Natural killer cell (primary cell): ENCODE measurements around the gene MRPL27. TPM values are rescaled to one million over a fixed set of nuclear protein-coding genes. Genes with fewer than 3 reads are reported as not detected.

Source experiments
- ATAC-seq, 3 donors: fragments of 150-1000 bp in 2 of 3; fragments of 200-7000 bp in 1 of 3; cut with Tn5 transposase; 1 replicate in 1 of 3; 2 replicates in 2 of 3; pipeline ENCODE4 v1.10.0; 2021; ENCODE audit warnings: mild to moderate bottlenecking in 2 of 3, moderate library complexity in 2 of 3
- DNase-seq, 2 donors: peaks; one replicate each; pipeline versions ENCODE4 v3.0.0 to v3.0.0-alpha.2; 2013 to 2021; ENCODE audit warnings: mixed read lengths in 1 of 2
- H3K27ac ChIP-seq: one replicate; pipeline ENCODE4 v1.5.1; 2013; ENCODE audit warnings: mild to moderate bottlenecking, low read length
- H3K27me3 ChIP-seq: one replicate; pipeline ENCODE4 v1.6.1; 2013; ENCODE audit warnings: low read length; ENCODE audit not compliant: control insufficient read depth, insufficient read depth
- H3K36me3 ChIP-seq: one replicate; pipeline ENCODE4 v1.6.1; 2013; ENCODE audit warnings: low read length; ENCODE audit not compliant: control insufficient read depth, insufficient read depth
- H3K4me1 ChIP-seq: one replicate; pipeline ENCODE4 v1.6.1; 2013; ENCODE audit warnings: low read length; ENCODE audit not compliant: control insufficient read depth, insufficient read depth
- H3K4me3 ChIP-seq: one replicate; pipeline ENCODE4 v1.5.1; 2013; ENCODE audit warnings: low read length
- H3K9me3 ChIP-seq: one replicate; pipeline ENCODE4 v1.6.1; 2013; ENCODE audit warnings: low read length; ENCODE audit not compliant: control insufficient read depth, insufficient read depth
- H3K27ac Mint-ChIP-seq, 2 donors: one replicate each; pipeline ENCODE4 v1.8.0; 2022; ENCODE audit warnings: mild to moderate bottlenecking in 2 of 2, mixed read lengths in 2 of 2, moderate library complexity in 1 of 2
- H3K27me3 Mint-ChIP-seq, 2 donors: one replicate each; pipeline ENCODE4 v1.8.0; 2022; ENCODE audit warnings: low read depth in 2 of 2, mixed read lengths in 2 of 2
- H3K36me3 Mint-ChIP-seq: one replicate; pipeline ENCODE4 v1.8.0; 2022; ENCODE audit warnings: mixed read lengths
- H3K4me1 Mint-ChIP-seq, 2 donors: one replicate each; pipeline ENCODE4 v1.8.0; 2022; ENCODE audit warnings: mixed read lengths in 2 of 2
- H3K4me3 Mint-ChIP-seq: one replicate; pipeline ENCODE4 v1.8.0; 2022; ENCODE audit warnings: mild to moderate bottlenecking, moderate library complexity, mixed read lengths
- H3K9me3 Mint-ChIP-seq, 2 donors: one replicate each; pipeline ENCODE4 v1.8.0; 2022; ENCODE audit warnings: mixed read lengths in 2 of 2
- WGBS: methylation state at CpG from one replicate; pipeline ENCODE4 v1.1.7; 2013; ENCODE audit warnings: missing lambda C conversion rate; ENCODE audit not compliant: insufficient coverage; 5-methylcytosine and 5-hydroxymethylcytosine counted together
- intact Hi-C: fragments of 100-400 bp; cut with micrococcal nuclease; formaldehyde crosslinking; loops from one replicate; pipeline ENCODE4 v1.14.2; 2022
- total RNA-seq, 4 donors: library from RNA; stranded (reverse); fragments of 120-200 nt in 1 of 4; gene quantifications; one replicate each; pipeline versions ENCODE4 v1.2.3 to v1.2.4, GENCODE V29; 2013 to 2022
- TF ChIP-seq, protein P1 (sequence below): fragments of 200-600 bp; IDR thresholded peaks from one replicate; pipeline ENCODE4 v1.8.0; 2022; ENCODE audit warnings: antibody characterized with exemption

The MRPL27 gene
- total RNA-seq, 3 donors from 2014 or later (not counting 1 experiment from before 2014, with no cell fraction given) = 16.4 to 36.6 (median 31.3) TPM

DNA sequence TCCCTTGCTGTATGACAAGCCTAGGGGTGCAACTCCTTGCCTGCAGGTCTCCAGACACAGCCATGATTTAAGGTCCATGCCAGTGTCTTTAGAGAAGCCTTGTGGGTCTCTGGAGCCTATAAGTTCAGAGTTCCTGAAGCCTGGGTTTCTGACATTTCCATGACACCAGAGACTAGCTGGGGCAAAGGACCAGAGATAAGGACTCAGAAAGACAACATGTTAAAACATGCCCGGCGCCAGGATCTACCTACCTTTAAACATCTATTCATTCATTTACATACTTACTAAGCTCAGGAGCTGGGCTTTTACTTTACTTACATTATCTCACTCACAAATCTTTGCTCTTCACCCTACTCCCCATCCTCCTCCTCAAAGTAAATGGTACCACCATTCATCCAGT lies 1.5 kb downstream of the MRPL27 start:
- intact Hi-C loops = no loop called here
- no peak for ATAC-seq
- peaks cover 38% of the 10 kb centered on the region for H3K36me3 ChIP-seq
- no peak overlapping the region for H3K4me3 ChIP-seq
- no peaks in the 10 kb centered on the region for H3K27me3 Mint-ChIP-seq
- H3K27ac ChIP-seq = no peak overlapping the region
- TF ChIP-seq, protein P1, sequence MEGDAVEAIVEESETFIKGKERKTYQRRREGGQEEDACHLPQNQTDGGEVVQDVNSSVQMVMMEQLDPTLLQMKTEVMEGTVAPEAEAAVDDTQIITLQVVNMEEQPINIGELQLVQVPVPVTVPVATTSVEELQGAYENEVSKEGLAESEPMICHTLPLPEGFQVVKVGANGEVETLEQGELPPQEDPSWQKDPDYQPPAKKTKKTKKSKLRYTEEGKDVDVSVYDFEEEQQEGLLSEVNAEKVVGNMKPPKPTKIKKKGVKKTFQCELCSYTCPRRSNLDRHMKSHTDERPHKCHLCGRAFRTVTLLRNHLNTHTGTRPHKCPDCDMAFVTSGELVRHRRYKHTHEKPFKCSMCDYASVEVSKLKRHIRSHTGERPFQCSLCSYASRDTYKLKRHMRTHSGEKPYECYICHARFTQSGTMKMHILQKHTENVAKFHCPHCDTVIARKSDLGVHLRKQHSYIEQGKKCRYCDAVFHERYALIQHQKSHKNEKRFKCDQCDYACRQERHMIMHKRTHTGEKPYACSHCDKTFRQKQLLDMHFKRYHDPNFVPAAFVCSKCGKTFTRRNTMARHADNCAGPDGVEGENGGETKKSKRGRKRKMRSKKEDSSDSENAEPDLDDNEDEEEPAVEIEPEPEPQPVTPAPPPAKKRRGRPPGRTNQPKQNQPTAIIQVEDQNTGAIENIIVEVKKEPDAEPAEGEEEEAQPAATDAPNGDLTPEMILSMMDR = no peak
- H3K27ac Mint-ChIP-seq = peak overlapping the region; percentile 52 to 100
- H3K36me3 Mint-ChIP-seq = peaks cover 9% of the 10 kb centered on the region
- H3K9me3 Mint-ChIP-seq = no peaks in the 10 kb centered on the region
- peaks cover 15% of the 10 kb centered on the region for H3K4me1 ChIP-seq
- H3K4me1 Mint-ChIP-seq = peaks cover 23 to 25% of the 10 kb centered on the region in 2 donors
- H3K9me3 ChIP-seq = no peaks in the 10 kb centered on the region
- DNase-seq = no peak
- no peaks in the 10 kb centered on the region for H3K27me3 ChIP-seq
- 96% methylated on average over 2 of the region's 2 CpGs for WGBS
- H3K4me3 Mint-ChIP-seq = peak overlapping the region; percentile 64

DNA sequence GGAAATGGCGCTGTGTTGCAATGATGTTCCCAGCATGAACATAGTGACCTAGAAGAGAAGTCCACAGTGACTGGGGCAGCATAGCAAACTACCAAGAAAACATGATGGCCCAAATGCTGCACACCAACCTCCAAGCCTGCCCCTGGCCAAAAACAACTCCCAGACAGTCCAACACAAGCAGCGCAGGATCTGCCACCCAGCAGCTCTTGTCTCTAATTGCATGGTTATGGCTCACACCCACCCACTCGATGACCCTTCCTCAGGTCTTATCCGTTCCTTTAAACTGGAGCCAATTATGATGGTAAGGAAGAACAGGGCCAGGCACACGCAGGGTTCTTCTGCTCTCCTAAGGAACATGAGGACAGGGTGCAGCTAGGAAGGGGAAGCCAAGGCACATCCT lies 2.9 kb downstream of the MRPL27 start:
- Histone ChIP-seq H3K36me3 (peaks cover 49% of the 10 kb centered on the region), H3K4me3 (no peak overlapping the region), H3K27me3 (no peaks in the 10 kb centered on the region), H3K9me3 (no peaks in the 10 kb centered on the region), H3K27ac (no peak overlapping the region), H3K4me1 (peaks cover 15% of the 10 kb centered on the region)
- Mint-ChIP-seq H3K27ac (no peak overlapping the region), H3K4me3 (no peak overlapping the region), H3K27me3 (no peaks in the 10 kb centered on the region), H3K4me1 (peaks cover 25 to 29% of the 10 kb centered on the region in 2 donors), H3K9me3 (no peaks in the 10 kb centered on the region), H3K36me3 (peaks cover 9% of the 10 kb centered on the region)
- TF ChIP-seq, protein P1 = no peak
- ATAC-seq = no peak
- no peak for DNase-seq
- WGBS = 97% methylated on average over 5 of the region's 5 CpGs
- intact Hi-C loops = no loop called here

DNA sequence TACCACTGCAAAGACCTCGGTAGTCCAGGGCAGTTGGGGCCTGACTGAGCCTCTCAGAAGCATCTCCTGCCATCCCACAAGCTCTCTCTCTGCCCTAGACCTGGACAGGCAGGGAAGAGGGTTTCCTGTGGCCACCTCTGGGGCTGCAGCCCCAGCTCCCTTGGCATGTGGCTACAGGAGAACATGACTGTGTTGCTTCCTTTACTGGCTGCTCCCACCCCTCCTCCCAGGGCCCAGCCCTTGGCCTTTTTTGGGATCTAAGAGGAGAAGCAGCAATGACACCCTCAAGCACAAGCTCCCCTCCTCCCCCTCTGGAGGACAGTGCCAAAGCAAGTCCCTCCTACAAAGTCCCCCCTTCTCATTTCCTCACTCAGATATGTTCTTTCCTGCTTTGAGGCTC lies 5.6 kb downstream of the MRPL27 start:
- Histone ChIP-seq H3K4me1 (peaks cover 10% of the 10 kb centered on the region), H3K27ac (no peak overlapping the region), H3K36me3 (peaks cover 49% of the 10 kb centered on the region), H3K27me3 (no peaks in the 10 kb centered on the region), H3K4me3 (no peak overlapping the region), H3K9me3 (no peaks in the 10 kb centered on the region)
- intact Hi-C loops = no loop called here
- no peaks in the 10 kb centered on the region for H3K27me3 Mint-ChIP-seq
- H3K4me1 Mint-ChIP-seq = peaks cover 15 to 20% of the 10 kb centered on the region in 2 donors
- WGBS = 100% methylated on average over 1 of the region's 1 CpG
- no peak for ATAC-seq
- TF ChIP-seq, protein P1 = no peak
- H3K4me3 Mint-ChIP-seq = no peak overlapping the region
- peaks cover 9% of the 10 kb centered on the region for H3K36me3 Mint-ChIP-seq
- H3K9me3 Mint-ChIP-seq = no peaks in the 10 kb centered on the region
- no peak for DNase-seq
- H3K27ac Mint-ChIP-seq = no peak overlapping the region

- no peaks in the 10 kb centered on the region for H3K27me3 ChIP-seq
- Mint-ChIP-seq H3K27ac (no peak overlapping the region), H3K27me3 (no peaks in the 10 kb centered on the region), H3K4me1 (peaks cover 7 to 14% of the 10 kb centered on the region in 2 donors), H3K9me3 (no peaks in the 10 kb centered on the region), H3K36me3 (peaks cover 9% of the 10 kb centered on the region), H3K4me3 (no peak overlapping the region)
- DNase-seq = no peak
- 98% methylated on average over 14 of the region's 14 CpGs for WGBS
- ATAC-seq = no peak
- peaks cover 7% of the 10 kb centered on the region for H3K4me1 ChIP-seq
- H3K4me3 ChIP-seq = no peak overlapping the region
- H3K27ac ChIP-seq = no peak overlapping the region
- peaks cover 49% of the 10 kb centered on the region for H3K36me3 ChIP-seq
- no peaks in the 10 kb centered on the region for H3K9me3 ChIP-seq
- TF ChIP-seq, protein P1 = no peak
- intact Hi-C loops = no loop called here
Observed at GRCh38 chr17:50365649-50366393, 7.2 kb downstream of the MRPL27 start.
